Measurements from ENCODE around the gene LYPD1.

DNA sequence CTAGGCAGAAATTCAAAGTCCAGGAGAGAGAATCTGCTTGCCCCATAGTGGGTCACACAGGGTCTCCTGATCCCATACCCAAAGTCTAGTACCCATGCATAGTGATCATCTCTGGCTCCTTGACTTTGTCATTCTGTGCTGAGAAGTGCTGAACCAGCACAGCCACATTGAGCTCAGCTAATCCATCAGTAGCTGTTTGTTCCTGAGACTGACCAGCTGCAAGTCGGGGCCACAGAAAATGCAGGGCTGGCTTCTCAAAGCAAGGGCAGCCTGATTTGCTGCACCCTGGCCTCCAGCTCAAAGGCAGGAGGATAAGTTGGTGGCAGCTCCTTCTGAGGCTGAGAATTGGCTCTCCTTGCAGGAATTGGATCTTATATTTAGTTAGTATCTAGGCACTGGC, 72.2 kb downstream of the LYPD1 start:
- TF ChIP-seq, protein P1, sequence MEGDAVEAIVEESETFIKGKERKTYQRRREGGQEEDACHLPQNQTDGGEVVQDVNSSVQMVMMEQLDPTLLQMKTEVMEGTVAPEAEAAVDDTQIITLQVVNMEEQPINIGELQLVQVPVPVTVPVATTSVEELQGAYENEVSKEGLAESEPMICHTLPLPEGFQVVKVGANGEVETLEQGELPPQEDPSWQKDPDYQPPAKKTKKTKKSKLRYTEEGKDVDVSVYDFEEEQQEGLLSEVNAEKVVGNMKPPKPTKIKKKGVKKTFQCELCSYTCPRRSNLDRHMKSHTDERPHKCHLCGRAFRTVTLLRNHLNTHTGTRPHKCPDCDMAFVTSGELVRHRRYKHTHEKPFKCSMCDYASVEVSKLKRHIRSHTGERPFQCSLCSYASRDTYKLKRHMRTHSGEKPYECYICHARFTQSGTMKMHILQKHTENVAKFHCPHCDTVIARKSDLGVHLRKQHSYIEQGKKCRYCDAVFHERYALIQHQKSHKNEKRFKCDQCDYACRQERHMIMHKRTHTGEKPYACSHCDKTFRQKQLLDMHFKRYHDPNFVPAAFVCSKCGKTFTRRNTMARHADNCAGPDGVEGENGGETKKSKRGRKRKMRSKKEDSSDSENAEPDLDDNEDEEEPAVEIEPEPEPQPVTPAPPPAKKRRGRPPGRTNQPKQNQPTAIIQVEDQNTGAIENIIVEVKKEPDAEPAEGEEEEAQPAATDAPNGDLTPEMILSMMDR (IDR thresholded peaks at IDR 0.05): no peak
- no peak for TF ChIP-seq POLR2A (IDR thresholded peaks at IDR 0.05)
